Endodermal cell (in vitro differentiated cells): Measurements from ENCODE around the gene C20orf144. TPM values are rescaled to one million over a fixed set of nuclear protein-coding genes. Genes with fewer than 3 reads are reported as not detected.
A peak's percentile ranks its signal among the peaks of the same experiment; 100 is the strongest.
"Not testable (repeated sequence)": the region's sequence is repeated elsewhere in the genome, so short reads cannot be mapped to it uniquely, and the experiment has no call there.

Experiments used
- DNase-seq: peaks from one replicate; pipeline ENCODE4 v3.0.0-alpha.2; 2017
- H3K27ac ChIP-seq: 2 replicates; pipeline ENCODE4 v1.5.1; 2013; ENCODE audit warnings: mild to moderate bottlenecking, low read depth, low read length, moderate library complexity
- H3K27me3 ChIP-seq: 2 replicates; pipeline ENCODE4 v1.6.1; 2013; ENCODE audit warnings: mild to moderate bottlenecking, low read length, moderate library complexity; ENCODE audit not compliant: insufficient read depth, control insufficient read depth, poor library complexity, severe bottlenecking
- H3K36me3 ChIP-seq: 2 replicates; pipeline ENCODE4 v1.7.0; 2013; ENCODE audit warnings: mild to moderate bottlenecking, low read length, moderate library complexity; ENCODE audit not compliant: control insufficient read depth, insufficient read depth
- H3K4me1 ChIP-seq: one replicate; pipeline ENCODE4 v1.7.0; 2013; ENCODE audit warnings: low read length; ENCODE audit not compliant: control insufficient read depth, insufficient read depth
- H3K4me3 ChIP-seq: 2 replicates; pipeline ENCODE4 v1.5.1; 2013; ENCODE audit warnings: mild to moderate bottlenecking, low read length, moderate library complexity
- H3K9ac ChIP-seq: 2 replicates; pipeline ENCODE4 v1.6.1; 2013; ENCODE audit warnings: mild to moderate bottlenecking, low read length, moderate library complexity; ENCODE audit not compliant: poor library complexity, severe bottlenecking; ENCODE audit errors: extremely low read depth
- H3K9me3 ChIP-seq: 2 replicates; pipeline ENCODE4 v1.6.1; 2013; ENCODE audit warnings: mild to moderate bottlenecking, low read length, moderate library complexity; ENCODE audit not compliant: control insufficient read depth
- H3K27ac Mint-ChIP-seq: 2 replicates; pipeline ENCODE4 v1.8.0; 2020; ENCODE audit warnings: mixed read lengths
- H3K27me3 Mint-ChIP-seq: 2 replicates; pipeline ENCODE4 v1.8.0; 2021; ENCODE audit warnings: mild to moderate bottlenecking, mixed read lengths; ENCODE audit not compliant: insufficient read depth
- H3K36me3 Mint-ChIP-seq: 2 replicates; pipeline ENCODE4 v1.8.0; 2020; ENCODE audit warnings: low read depth, mixed read lengths
- H3K4me1 Mint-ChIP-seq: 2 replicates; pipeline ENCODE4 v1.8.0; 2020; ENCODE audit warnings: mixed read lengths
- H3K4me3 Mint-ChIP-seq: 2 replicates; pipeline ENCODE4 v1.8.0; 2020; ENCODE audit warnings: mild to moderate bottlenecking, moderate library complexity, mixed read lengths
- H3K9me3 Mint-ChIP-seq: 2 replicates; pipeline ENCODE4 v1.8.0; 2020; ENCODE audit warnings: mild to moderate bottlenecking, mixed read lengths
- WGBS, 2 experiments: methylation state at CpG; one replicate each; pipeline versions ENCODE4 v1.1.5 to v1.1.7; 2013; ENCODE audit warnings: missing lambda C conversion rate in 2 of 2, mixed read lengths in 1 of 2; ENCODE audit not compliant: insufficient coverage in 1 of 2, insufficient read length in 1 of 2; 5-methylcytosine and 5-hydroxymethylcytosine counted together
- total RNA-seq, 2 donors: library from RNA; stranded (reverse); fragmentation: NEBNext Ultra II Directional in 1 of 2; extraction: Animal tissue kit (Norgen Biotek cat#: 25700) in 1 of 2; gene quantifications; 2 replicates in 1 of 2; 3 replicates in 1 of 2; pipeline ENCODE4 v1.2.1, GENCODE V29; 2021
- TF ChIP-seq, protein P1 (sequence below): fragments of 200-600 bp; sonication (generic); conservative IDR thresholded peaks from 2 replicates; pipeline ENCODE4 v1.5.0; 2021; ENCODE audit warnings: antibody characterized with exemption, mild to moderate bottlenecking

Gene C20orf144
- total RNA-seq, 2 donors from 2014 or later, result 0.44 TPM; not detected in 1

- Histone ChIP-seq H3K4me3 (no peak overlapping the region), H3K9me3 (no peaks in the 10 kb centered on the region), H3K36me3 (peaks cover 45% of the 10 kb centered on the region), H3K4me1 (no peaks in the 10 kb centered on the region), H3K27me3 (no peaks in the 10 kb centered on the region), H3K9ac (no peak overlapping the region), H3K27ac (no peak overlapping the region)
- H3K9me3 Mint-ChIP-seq, result no peaks in the 10 kb centered on the region
- no peaks in the 10 kb centered on the region for H3K4me1 Mint-ChIP-seq
- TF ChIP-seq, protein P1, sequence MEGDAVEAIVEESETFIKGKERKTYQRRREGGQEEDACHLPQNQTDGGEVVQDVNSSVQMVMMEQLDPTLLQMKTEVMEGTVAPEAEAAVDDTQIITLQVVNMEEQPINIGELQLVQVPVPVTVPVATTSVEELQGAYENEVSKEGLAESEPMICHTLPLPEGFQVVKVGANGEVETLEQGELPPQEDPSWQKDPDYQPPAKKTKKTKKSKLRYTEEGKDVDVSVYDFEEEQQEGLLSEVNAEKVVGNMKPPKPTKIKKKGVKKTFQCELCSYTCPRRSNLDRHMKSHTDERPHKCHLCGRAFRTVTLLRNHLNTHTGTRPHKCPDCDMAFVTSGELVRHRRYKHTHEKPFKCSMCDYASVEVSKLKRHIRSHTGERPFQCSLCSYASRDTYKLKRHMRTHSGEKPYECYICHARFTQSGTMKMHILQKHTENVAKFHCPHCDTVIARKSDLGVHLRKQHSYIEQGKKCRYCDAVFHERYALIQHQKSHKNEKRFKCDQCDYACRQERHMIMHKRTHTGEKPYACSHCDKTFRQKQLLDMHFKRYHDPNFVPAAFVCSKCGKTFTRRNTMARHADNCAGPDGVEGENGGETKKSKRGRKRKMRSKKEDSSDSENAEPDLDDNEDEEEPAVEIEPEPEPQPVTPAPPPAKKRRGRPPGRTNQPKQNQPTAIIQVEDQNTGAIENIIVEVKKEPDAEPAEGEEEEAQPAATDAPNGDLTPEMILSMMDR, result no peak
- no peak overlapping the region for H3K4me3 Mint-ChIP-seq
- WGBS, 2 experiments, result 92 to 96% methylated on average over 3 to 5 of the region's 5 CpGs
- H3K27me3 Mint-ChIP-seq, result no peaks in the 10 kb centered on the region
- no peak overlapping the region for H3K27ac Mint-ChIP-seq
- H3K36me3 Mint-ChIP-seq, result peaks cover 45% of the 10 kb centered on the region
- no peak for DNase-seq
These were observed 15.9 kb upstream of the C20orf144 start for GRCh38 chr20:33646191-33646590.

DNA sequence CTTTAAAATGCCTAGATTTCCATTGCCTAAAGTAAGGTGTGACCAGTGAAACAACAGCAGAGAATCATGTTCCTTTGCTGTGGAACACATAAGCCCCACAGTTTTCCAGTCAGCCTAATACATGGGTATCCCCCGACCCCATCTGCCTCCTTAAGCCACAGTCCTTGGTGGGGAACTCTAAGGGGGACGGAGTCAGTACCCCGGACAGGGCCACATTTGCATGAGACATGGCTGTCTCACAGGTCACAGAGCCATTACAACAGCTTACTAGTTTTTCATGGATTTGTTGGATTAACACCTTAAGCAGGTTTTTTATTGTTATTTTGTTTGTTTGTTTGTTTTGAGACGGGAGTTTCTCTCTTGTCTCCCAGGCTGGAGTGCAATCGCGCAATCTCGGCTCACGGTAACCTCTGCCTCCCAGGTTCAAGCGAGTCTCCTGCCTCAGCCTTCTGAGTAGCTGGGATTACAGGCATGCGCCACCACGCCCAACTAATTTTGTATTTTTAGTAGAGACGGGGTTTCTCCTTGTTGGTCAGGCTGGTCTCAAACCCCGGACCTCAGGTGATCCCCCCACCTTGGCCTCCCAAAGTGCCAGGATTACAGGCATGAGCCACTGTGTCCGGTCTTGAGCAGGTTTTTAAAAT is 15.0 kb upstream of the C20orf144 start:
- not testable (repeated sequence) for H3K27me3 Mint-ChIP-seq, H3K27ac ChIP-seq, H3K9ac ChIP-seq, H3K4me3 ChIP-seq, H3K27me3 ChIP-seq, H3K27ac Mint-ChIP-seq, H3K9me3 ChIP-seq, H3K4me1 Mint-ChIP-seq, H3K9me3 Mint-ChIP-seq, H3K4me3 Mint-ChIP-seq, H3K4me1 ChIP-seq
- 86 to 88% methylated on average over 12 to 14 of the region's 14 CpGs for WGBS, 2 experiments
- DNase-seq, result peak; percentile 84
- H3K36me3 ChIP-seq, result peaks cover 37% of the 10 kb centered on the region
- peaks cover 42% of the 10 kb centered on the region for H3K36me3 Mint-ChIP-seq

DNA sequence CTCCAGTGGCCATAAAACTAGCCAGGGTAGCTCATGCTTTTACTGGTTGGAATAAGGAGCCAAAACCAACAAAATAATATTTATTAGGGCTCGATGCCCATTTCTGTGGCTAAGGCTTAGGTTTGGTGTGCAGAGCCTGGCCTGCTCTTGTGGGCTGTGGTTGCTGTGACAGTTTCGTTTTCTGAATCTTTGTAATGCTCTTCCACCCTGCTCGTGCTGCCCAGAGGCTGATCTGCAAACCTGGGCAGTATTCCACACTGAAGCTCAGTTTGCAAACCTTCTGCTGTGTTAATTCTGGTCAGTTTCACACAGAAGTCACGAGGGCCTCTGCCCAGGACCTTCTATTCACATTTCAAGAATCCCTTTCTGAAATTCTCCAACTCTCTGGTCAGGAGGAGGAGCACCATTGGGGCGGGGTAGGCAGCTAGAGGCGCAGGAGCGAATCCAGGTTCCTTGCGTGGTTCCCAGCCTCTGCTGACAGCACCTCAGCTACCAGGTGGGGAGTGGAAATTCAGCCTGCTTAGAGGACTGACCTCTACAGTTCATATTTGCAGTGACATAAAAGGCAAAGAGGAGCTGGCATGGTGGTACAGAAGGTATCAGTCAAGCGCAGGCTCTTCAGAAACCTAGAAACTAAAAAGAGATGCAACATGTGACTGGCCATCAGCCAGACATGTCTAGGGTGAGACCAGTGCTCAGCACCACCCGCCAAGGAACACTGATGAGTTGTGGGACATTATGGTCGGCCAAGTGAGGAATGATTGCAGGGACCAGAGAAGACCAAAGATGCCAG is 14.3 kb upstream of the C20orf144 start:
- Mint-ChIP-seq H3K27ac (no peak overlapping the region), H3K4me1 (peaks cover under 1% of the 10 kb centered on the region), H3K36me3 (peaks cover 37% of the 10 kb centered on the region), H3K4me3 (no peak overlapping the region), H3K9me3 (no peaks in the 10 kb centered on the region), H3K27me3 (no peaks in the 10 kb centered on the region)
- TF ChIP-seq, protein P1, result no peak
- DNase-seq, result no peak
- H3K4me1 ChIP-seq, result no peaks in the 10 kb centered on the region
- H3K36me3 ChIP-seq, result peaks cover 32% of the 10 kb centered on the region
- no peak overlapping the region for H3K4me3 ChIP-seq
- H3K9ac ChIP-seq, result no peak overlapping the region
- H3K27ac ChIP-seq, result no peak overlapping the region
- H3K27me3 ChIP-seq, result no peaks in the 10 kb centered on the region
- WGBS, 2 experiments, result 95 to 100% methylated on average over 7 to 11 of the region's 11 CpGs
- no peaks in the 10 kb centered on the region for H3K9me3 ChIP-seq
